GM10266 (cell line): ENCODE data around the gene MAL.

Experiments
- DNase-seq: peaks from one replicate; pipeline ENCODE4 v3.0.0; 2012; ENCODE audit errors: extremely low spot score
- CTCF ChIP-seq: IDR thresholded peaks from 2 replicates; pipeline ENCODE4 v1.5.1; 2012; ENCODE audit warnings: mild to moderate bottlenecking, low read depth; ENCODE audit not compliant: control insufficient read depth, insufficient read depth; ENCODE audit errors: missing control alignments

Gene MAL

GRCh38 chr2:95027369-95027720 is 1.8 kb downstream of the MAL start:
- no peak for TF ChIP-seq CTCF
- no peak for DNase-seq

GRCh38 chr2:95029898-95030341 is 4.4 kb downstream of the MAL start:
- no peak for DNase-seq
- no peak for TF ChIP-seq CTCF

GRCh38 chr2:95030496-95030895 is 5.0 kb downstream of the MAL start:
- no peak for TF ChIP-seq CTCF
- DNase-seq, result no peak

- TF ChIP-seq CTCF, result no peak
- DNase-seq, result no peak
Observed at GRCh38 chr2:95031076-95031725, 5.7 kb downstream of the MAL start.

- DNase-seq, result no peak
Observed at GRCh38 chr2:95031726-95032116, 6.2 kb downstream of the MAL start.

GRCh38 chr2:95032341-95032740 is 6.8 kb downstream of the MAL start:
- TF ChIP-seq CTCF, result no peak
- DNase-seq, result no peak

More at GRCh38 chr2:95031726-95032116, 6.2 kb downstream of the MAL start:
- TF ChIP-seq CTCF, result no peak

GRCh38 chr2:95032868-95033603 is 7.5 kb downstream of the MAL start:
- DNase-seq, result no peak

More at GRCh38 chr2:95032868-95033603, 7.5 kb downstream of the MAL start:
- TF ChIP-seq CTCF, result no peak
